Left lung (tissue), 10 donors: ENCODE data around the gene RCAN1. TPM values are rescaled to one million over a fixed set of nuclear protein-coding genes. Genes with fewer than 3 reads are reported as not detected.

Source experiments
- ATAC-seq: fragments of 200-7000 bp; cut with Tn5 transposase; one replicate; pipeline ENCODE4 v1.9.1; 2020; ENCODE audit warnings: moderate library complexity
- DNase-seq, 4 donors: peaks; one replicate each; pipeline ENCODE4 v3.0.0-alpha.2; 2013 to 2020
- H3K27ac ChIP-seq, 2 donors: fragments of 200-600 bp; sonication (generic) in 1 of 2; one replicate each; pipeline versions ENCODE4 v1.5.0 to v1.8.0; 2020 to 2021
- H3K27me3 ChIP-seq, 2 donors: fragments of 200-600 bp; sonication (generic) in 1 of 2; one replicate each; pipeline versions ENCODE4 v1.5.0 to v1.8.0; 2020 to 2021
- H3K36me3 ChIP-seq, 2 donors: fragments of 200-600 bp; sonication (generic) in 1 of 2; one replicate each; pipeline versions ENCODE4 v1.5.0 to v1.8.0; 2020 to 2021
- H3K4me1 ChIP-seq, 2 donors: fragments of 200-600 bp; one replicate each; pipeline ENCODE4 v1.8.0; 2021
- H3K4me3 ChIP-seq, 2 donors: fragments of 200-600 bp; sonication (generic) in 1 of 2; one replicate each; pipeline versions ENCODE4 v1.5.0 to v1.8.0; 2020 to 2021; ENCODE audit warnings: mild to moderate bottlenecking in 1 of 2
- H3K9me3 ChIP-seq, 2 donors: fragments of 200-600 bp; sonication (generic) in 1 of 2; one replicate each; pipeline versions ENCODE4 v1.5.0 to v1.8.0; 2020 to 2021
- intact Hi-C, 2 donors: fragments of 100-400 bp; cut with DNase I; formaldehyde crosslinking; loops; one replicate each; pipeline versions ENCODE4 v1.11.2 to v1.14.2; 2022
- polyA plus RNA-seq, 6 donors: library from polyadenylated mRNA; unstranded; fragments of 120-200 nt; gene quantifications; one replicate each; pipeline ENCODE4 v1.2.1, GENCODE V29; 2013; ENCODE audit not compliant: insufficient read length in 6 of 6
- total RNA-seq, 2 donors: library from RNA; stranded (reverse); fragmentation: NEBNext Ultra II Directional; extraction: Animal tissue kit (Norgen Biotek cat#: 25700); gene quantifications; one replicate each; pipeline ENCODE4 v1.2.1, GENCODE V29; 2021
- TF ChIP-seq, protein P1 (sequence below), 2 donors: fragments of 200-600 bp; sonication (generic) in 1 of 2; IDR thresholded peaks; one replicate each; pipeline versions ENCODE4 v1.5.0 to v1.8.0; 2021; ENCODE audit warnings: antibody characterized with exemption in 2 of 2
- donor health status: DM: no; HTN: yes; CAD: no.
- donor health status: DM: no; HTN: no; CAD: no.

Gene RCAN1
- total and polyA plus RNA-seq, 8 donors, result 16.9 to 62.6 (median 20.2) TPM

DNA sequence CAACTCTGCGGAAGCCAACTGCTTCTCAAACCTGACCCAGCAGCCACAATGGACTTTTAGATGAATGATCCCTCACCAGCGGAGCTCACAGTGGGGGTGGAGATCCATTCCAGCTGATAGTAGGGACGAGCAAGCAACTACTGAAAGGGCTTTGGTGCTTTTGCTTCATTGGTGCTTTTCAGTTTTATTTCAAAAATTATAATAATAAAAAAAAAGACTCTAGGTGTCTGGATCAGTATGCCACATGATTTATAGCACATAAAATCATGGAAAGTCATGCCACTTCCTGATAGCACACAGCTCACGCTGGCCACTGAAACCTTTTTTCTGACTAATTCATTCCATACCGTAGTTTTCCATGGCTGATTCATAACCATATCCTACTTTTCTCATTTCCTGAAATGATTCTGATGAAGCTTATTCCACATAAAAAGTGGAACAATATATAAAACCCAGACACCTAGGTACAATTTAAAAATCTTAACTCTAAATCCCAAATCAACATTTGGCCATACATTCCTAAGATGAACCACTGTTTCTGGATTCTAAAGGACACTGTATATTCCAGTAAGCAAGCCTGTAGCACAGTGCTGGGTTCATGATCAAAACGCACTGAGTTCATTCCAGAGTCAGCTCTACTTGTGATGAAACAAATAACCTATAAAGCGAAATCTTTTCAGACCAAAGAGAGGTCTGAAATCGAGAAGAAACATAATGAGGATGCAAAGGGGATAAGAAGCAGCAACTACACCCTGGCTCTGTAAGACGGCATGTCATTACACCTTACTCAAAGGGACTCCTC is 61.6 kb downstream of the RCAN1 start:
- Histone ChIP-seq H3K27me3 (no peaks in the 10 kb centered on the region), H3K9me3 (no peaks in the 10 kb centered on the region), H3K4me3 (no peak overlapping the region), H3K4me1 (no peaks in the 10 kb centered on the region), H3K27ac (peak overlapping the region in 1 of 2 donors; percentile 28), H3K36me3 (no peaks in the 10 kb centered on the region)
- TF ChIP-seq, protein P1, sequence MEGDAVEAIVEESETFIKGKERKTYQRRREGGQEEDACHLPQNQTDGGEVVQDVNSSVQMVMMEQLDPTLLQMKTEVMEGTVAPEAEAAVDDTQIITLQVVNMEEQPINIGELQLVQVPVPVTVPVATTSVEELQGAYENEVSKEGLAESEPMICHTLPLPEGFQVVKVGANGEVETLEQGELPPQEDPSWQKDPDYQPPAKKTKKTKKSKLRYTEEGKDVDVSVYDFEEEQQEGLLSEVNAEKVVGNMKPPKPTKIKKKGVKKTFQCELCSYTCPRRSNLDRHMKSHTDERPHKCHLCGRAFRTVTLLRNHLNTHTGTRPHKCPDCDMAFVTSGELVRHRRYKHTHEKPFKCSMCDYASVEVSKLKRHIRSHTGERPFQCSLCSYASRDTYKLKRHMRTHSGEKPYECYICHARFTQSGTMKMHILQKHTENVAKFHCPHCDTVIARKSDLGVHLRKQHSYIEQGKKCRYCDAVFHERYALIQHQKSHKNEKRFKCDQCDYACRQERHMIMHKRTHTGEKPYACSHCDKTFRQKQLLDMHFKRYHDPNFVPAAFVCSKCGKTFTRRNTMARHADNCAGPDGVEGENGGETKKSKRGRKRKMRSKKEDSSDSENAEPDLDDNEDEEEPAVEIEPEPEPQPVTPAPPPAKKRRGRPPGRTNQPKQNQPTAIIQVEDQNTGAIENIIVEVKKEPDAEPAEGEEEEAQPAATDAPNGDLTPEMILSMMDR (IDR thresholded peaks at IDR 0.05), result no peak
- DNase-seq (no peak), ATAC-seq (peak; percentile 62)
- intact Hi-C loops, result no loop called here

- Histone ChIP-seq H3K4me1 (no peaks in the 10 kb centered on the region), H3K27ac (peak overlapping the region in 1 of 2 donors; percentile 28), H3K36me3 (no peaks in the 10 kb centered on the region), H3K27me3 (no peaks in the 10 kb centered on the region), H3K9me3 (no peaks in the 10 kb centered on the region), H3K4me3 (no peak overlapping the region)
- ATAC-seq (peak; percentile 16), DNase-seq (no peak)
- intact Hi-C loops, result no loop called here
- TF ChIP-seq, protein P1 (IDR thresholded peaks at IDR 0.05), result no peak
Observed at GRCh38 chr21:34552360-34553098, 62.4 kb downstream of the RCAN1 start.

DNA sequence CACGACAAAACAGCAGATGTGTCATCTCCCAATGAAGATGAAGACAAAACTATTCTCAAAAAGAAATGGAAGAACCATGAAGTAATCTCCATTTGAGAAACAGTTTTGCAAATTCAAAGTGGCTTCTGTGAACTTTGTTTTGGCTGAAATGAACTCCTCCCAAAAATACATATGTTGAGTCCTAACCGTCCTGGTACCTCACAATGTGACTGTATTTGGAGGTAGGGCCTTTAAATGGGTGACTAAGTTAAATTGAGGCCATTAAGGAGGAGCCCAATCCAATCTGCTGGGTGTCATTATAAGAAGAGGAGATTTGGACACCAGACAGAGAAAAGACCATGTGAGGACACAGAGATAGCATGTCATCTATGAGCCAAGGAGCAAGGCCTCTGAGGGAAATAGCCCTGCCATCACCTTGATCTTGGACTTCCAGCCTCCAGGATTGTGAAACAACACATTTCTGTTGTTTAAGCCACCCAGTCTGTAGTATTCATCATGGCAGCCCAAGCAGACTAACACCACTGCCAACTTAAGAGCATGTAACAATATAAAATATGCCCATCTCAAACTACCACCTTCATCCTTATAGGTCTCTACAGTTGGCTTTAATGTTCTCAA is 64.6 kb downstream of the RCAN1 start:
- intact Hi-C loops, result no loop called here
- DNase-seq (no peak), ATAC-seq (no peak)
- Histone ChIP-seq H3K27me3 (no peaks in the 10 kb centered on the region), H3K4me3 (no peak overlapping the region), H3K27ac (no peak overlapping the region), H3K36me3 (no peaks in the 10 kb centered on the region), H3K4me1 (peaks cover 13 to 21% of the 10 kb centered on the region in 2 donors), H3K9me3 (no peaks in the 10 kb centered on the region)
- TF ChIP-seq, protein P1 (IDR thresholded peaks at IDR 0.05), result no peak

- intact Hi-C loops, result no loop called here
- ATAC-seq, result no peak
- Histone ChIP-seq H3K36me3 (no peaks in the 10 kb centered on the region), H3K9me3 (no peaks in the 10 kb centered on the region), H3K4me1 (peaks cover 17 to 35% of the 10 kb centered on the region in 2 donors), H3K27me3 (no peaks in the 10 kb centered on the region), H3K27ac (no peak overlapping the region), H3K4me3 (no peak overlapping the region)
- TF ChIP-seq, protein P1 (IDR thresholded peaks at IDR 0.05), result no peak
- no peak for DNase-seq
Observed at GRCh38 chr21:34548781-34549376, 66.0 kb downstream of the RCAN1 start.
